SU-DHL-6 (cell line): ENCODE data around the gene IDH2.
A peak's percentile ranks its signal among the peaks of the same experiment; 100 is the strongest.

Experiments used
- H2AFZ ChIP-seq: fragments of 200-600 bp; sonication (generic); 2 replicates; pipeline ENCODE4 v1.6.1; 2014; ENCODE audit warnings: low read depth, mild to moderate bottlenecking, moderate library complexity, mixed read lengths, antibody characterized with exemption, low read length; ENCODE audit not compliant: severe bottlenecking
- H3F3A ChIP-seq: fragments of 200-600 bp; shearing (Covaris generic); 2 replicates; pipeline ENCODE4 v1.6.0; 2016; ENCODE audit warnings: antibody characterized with exemption, mild to moderate bottlenecking; ENCODE audit not compliant: insufficient read depth
- H3K27ac ChIP-seq: fragments of 200-600 bp; sonication (generic); 2 replicates; pipeline ENCODE4 v1.5.1; 2016; ENCODE audit warnings: low read depth, mild to moderate bottlenecking, low read length, moderate library complexity, mixed read lengths
- H3K27me3 ChIP-seq: fragments of 200-600 bp; sonication (generic), shearing (Covaris generic); 2 replicates; pipeline ENCODE4 v1.6.0; 2014; ENCODE audit warnings: mild to moderate bottlenecking, low read length
- H3K36me3 ChIP-seq: fragments of 200-600 bp; sonication (generic); 2 replicates; pipeline ENCODE4 v1.6.1; 2014; ENCODE audit warnings: mild to moderate bottlenecking, low read length, mixed read lengths
- H3K4me2 ChIP-seq: fragments of 300-600, 200-600 bp; shearing (Covaris generic), sonication (generic); 2 replicates; pipeline ENCODE4 v1.6.0; 2014; ENCODE audit warnings: low read length, low read depth, mild to moderate bottlenecking; ENCODE audit not compliant: poor library complexity, severe bottlenecking
- H3K4me3 ChIP-seq: fragments of 200-600 bp; sonication (generic); 2 replicates; pipeline ENCODE4 v1.5.1; 2014; ENCODE audit warnings: antibody characterized with exemption, low read length, mild to moderate bottlenecking, mixed read lengths; ENCODE audit not compliant: insufficient read depth, poor library complexity, severe bottlenecking
- H3K79me2 ChIP-seq: fragments of 200-600 bp; sonication (generic); 2 replicates; pipeline ENCODE4 v1.6.1; 2014; ENCODE audit warnings: mild to moderate bottlenecking, low read length, moderate library complexity; ENCODE audit not compliant: insufficient read depth
- H3K9ac ChIP-seq: fragments of 200-600 bp; sonication (generic); 2 replicates; pipeline ENCODE4 v1.7.0; 2014; ENCODE audit warnings: mild to moderate bottlenecking, low read length
- H3K9me2 ChIP-seq: fragments of 200-600 bp; sonication (generic); replicated peaks from 2 replicates; pipeline ENCODE4 v1.6.1; 2014; ENCODE audit warnings: low read length; ENCODE audit not compliant: insufficient read depth
- H3K9me3 ChIP-seq: fragments of 200-600 bp; sonication (generic); 2 replicates; pipeline ENCODE4 v1.6.1; 2014; ENCODE audit warnings: low read length, mixed read lengths; ENCODE audit not compliant: insufficient read depth
- H4K20me1 ChIP-seq: fragments of 200-600 bp; sonication (generic); 2 replicates; pipeline ENCODE4 v1.6.1; 2014; ENCODE audit warnings: low read depth, mild to moderate bottlenecking, antibody characterized with exemption, low read length, moderate library complexity, mixed read lengths
- EZH2phosphoT487 ChIP-seq: fragments of 200-600 bp; sonication (generic), shearing (Covaris generic); conservative IDR thresholded peaks from 2 replicates; pipeline ENCODE4 v1.6.1; 2018; ENCODE audit warnings: mild to moderate bottlenecking, antibody characterized with exemption, low read length, moderate library complexity, mixed read lengths
- TF ChIP-seq, protein P1 (sequence below): fragments of 200-600 bp; sonication (generic); IDR thresholded peaks from one replicate; pipeline ENCODE4 v1.5.1; 2017; ENCODE audit warnings: antibody characterized with exemption, mild to moderate bottlenecking, low read length, moderate library complexity; ENCODE audit not compliant: insufficient read depth, poor library complexity, severe bottlenecking

The IDH2 gene

DNA sequence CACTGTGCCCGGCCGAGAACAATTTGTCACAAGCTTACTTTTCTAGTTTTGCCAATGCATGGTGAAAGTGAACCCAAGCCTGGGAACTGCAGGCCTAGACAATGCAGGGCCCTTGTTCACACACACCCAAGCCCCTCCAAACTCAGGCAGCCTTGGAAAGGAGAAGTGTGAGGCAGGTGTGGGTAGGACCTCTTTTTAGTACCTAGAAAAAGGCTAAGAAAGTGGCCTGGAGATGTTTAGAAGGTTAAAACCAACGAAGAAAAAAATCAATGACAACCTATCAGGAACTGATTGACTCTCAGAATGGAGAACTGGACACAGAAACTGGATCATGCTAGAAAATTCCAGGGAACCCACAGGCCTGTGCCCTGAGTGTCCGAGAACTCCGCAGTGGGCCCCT is 18.8 kb downstream of the IDH2 start:
- no peaks in the 10 kb centered on the region for H3F3A ChIP-seq
- H2AFZ ChIP-seq = no peak overlapping the region
- H3K4me3 ChIP-seq = no peak overlapping the region
- H3K36me3 ChIP-seq = no peaks in the 10 kb centered on the region
- no peaks in the 10 kb centered on the region for H4K20me1 ChIP-seq
- H3K9ac ChIP-seq = no peak overlapping the region
- H3K9me2 ChIP-seq = no peaks in the 10 kb centered on the region
- TF ChIP-seq EZH2phosphoT487 = no peak
- TF ChIP-seq, protein P1, sequence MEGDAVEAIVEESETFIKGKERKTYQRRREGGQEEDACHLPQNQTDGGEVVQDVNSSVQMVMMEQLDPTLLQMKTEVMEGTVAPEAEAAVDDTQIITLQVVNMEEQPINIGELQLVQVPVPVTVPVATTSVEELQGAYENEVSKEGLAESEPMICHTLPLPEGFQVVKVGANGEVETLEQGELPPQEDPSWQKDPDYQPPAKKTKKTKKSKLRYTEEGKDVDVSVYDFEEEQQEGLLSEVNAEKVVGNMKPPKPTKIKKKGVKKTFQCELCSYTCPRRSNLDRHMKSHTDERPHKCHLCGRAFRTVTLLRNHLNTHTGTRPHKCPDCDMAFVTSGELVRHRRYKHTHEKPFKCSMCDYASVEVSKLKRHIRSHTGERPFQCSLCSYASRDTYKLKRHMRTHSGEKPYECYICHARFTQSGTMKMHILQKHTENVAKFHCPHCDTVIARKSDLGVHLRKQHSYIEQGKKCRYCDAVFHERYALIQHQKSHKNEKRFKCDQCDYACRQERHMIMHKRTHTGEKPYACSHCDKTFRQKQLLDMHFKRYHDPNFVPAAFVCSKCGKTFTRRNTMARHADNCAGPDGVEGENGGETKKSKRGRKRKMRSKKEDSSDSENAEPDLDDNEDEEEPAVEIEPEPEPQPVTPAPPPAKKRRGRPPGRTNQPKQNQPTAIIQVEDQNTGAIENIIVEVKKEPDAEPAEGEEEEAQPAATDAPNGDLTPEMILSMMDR = no peak
- H3K4me2 ChIP-seq = peak overlapping the region; percentile 39
- H3K27ac ChIP-seq = peak overlapping the region; percentile 66
- no peaks in the 10 kb centered on the region for H3K79me2 ChIP-seq
- no peaks in the 10 kb centered on the region for H3K27me3 ChIP-seq
- H3K9me3 ChIP-seq = no peaks in the 10 kb centered on the region

DNA sequence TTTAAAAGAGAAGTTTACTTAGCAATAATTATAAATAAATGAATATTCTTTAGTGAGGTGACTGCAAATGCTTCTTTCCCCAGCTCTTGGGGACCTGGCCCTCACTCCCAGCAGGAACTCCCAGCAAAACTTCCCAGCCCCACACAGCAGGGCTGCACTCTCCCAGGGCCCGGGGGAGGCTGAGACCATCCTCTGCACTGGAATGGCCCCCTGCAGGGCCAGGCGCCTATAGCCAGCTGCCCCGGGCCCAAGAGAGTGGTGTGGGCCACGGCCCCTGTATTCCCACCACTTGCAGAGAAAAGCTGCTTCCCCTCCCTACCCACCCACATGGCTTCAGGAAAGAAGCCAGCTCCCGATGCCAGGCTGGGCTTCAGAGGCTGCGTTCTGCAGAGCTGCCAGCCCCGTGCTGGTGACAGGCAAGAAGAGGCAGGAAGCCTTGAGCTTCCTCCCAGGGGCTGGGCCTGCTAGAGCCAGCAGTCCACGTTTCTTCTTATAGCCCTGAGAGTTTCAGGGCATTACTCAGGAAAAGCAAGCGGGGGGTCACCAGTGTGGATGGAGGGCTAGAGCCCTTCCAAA is 20.0 kb downstream of the IDH2 start:
- Histone ChIP-seq H3K27ac (no peak overlapping the region), H3K79me2 (no peaks in the 10 kb centered on the region), H4K20me1 (no peaks in the 10 kb centered on the region), H3K4me2 (no peak overlapping the region), H3K27me3 (no peaks in the 10 kb centered on the region), H3K9me3 (no peaks in the 10 kb centered on the region), H3K4me3 (no peak overlapping the region), H3K9me2 (no peaks in the 10 kb centered on the region), H2AFZ (no peak overlapping the region), H3K9ac (no peak overlapping the region), H3F3A (no peaks in the 10 kb centered on the region), H3K36me3 (no peaks in the 10 kb centered on the region)
- no peak for TF ChIP-seq EZH2phosphoT487
- TF ChIP-seq, protein P1 = no peak

DNA sequence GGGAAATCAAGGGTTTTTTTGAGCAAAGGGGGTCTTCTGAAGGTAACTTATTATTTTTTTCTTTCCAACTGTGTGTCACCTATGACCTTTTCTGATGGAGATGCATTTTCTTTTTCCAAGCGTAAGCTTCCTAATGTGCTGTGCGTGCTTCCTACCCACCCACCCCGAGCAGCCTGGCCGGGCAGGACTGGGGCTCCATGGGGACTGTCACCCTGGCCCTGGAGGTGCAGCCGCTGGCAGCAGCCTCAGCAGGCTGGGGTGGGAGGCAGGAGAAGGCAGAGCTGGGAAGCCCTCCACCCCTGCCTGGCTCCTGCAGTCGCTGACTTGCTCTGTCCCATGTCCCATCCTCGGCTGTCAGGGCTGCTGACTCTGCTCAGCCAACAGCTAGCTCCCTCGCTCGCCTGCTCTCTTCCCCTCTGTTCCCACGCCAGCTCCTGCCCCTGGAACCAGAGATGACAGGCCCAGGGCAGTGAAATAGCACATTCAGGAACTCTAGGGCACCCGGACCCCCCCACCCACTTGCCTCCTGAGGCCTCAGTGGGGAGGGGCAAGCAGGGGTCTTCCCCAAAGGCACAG is 21.4 kb downstream of the IDH2 start:
- H3K79me2 ChIP-seq = no peaks in the 10 kb centered on the region
- no peak overlapping the region for H2AFZ ChIP-seq
- no peak for TF ChIP-seq EZH2phosphoT487
- H3F3A ChIP-seq = no peaks in the 10 kb centered on the region
- no peak overlapping the region for H3K27ac ChIP-seq
- H4K20me1 ChIP-seq = no peaks in the 10 kb centered on the region
- H3K9me2 ChIP-seq = no peaks in the 10 kb centered on the region
- H3K4me3 ChIP-seq = no peak overlapping the region
- no peaks in the 10 kb centered on the region for H3K9me3 ChIP-seq
- H3K27me3 ChIP-seq = no peaks in the 10 kb centered on the region
- no peak overlapping the region for H3K4me2 ChIP-seq
- H3K9ac ChIP-seq = no peak overlapping the region
- H3K36me3 ChIP-seq = no peaks in the 10 kb centered on the region

DNA sequence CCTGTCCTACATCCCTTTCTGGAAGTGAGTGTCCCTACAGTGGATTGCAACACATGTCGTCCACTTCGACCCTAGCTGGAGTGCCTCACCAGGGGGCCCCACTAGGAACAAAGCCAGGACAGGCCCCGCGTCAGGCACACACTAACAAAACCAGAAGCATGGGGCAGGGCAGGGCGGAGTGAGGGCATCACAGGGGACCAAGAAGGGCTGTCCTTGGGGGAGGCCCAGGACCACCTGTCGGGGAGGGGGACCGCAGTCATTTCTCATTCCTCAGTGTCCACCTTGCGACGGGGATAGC is 21.9 kb downstream of the IDH2 start:
- Histone ChIP-seq H3F3A (no peaks in the 10 kb centered on the region), H3K9me2 (no peaks in the 10 kb centered on the region), H3K36me3 (no peaks in the 10 kb centered on the region), H3K4me3 (no peak overlapping the region), H4K20me1 (no peaks in the 10 kb centered on the region), H3K79me2 (no peaks in the 10 kb centered on the region), H3K9ac (no peak overlapping the region), H2AFZ (no peak overlapping the region), H3K27me3 (no peaks in the 10 kb centered on the region), H3K4me2 (no peak overlapping the region), H3K9me3 (no peaks in the 10 kb centered on the region), H3K27ac (no peak overlapping the region)
- TF ChIP-seq EZH2phosphoT487 = no peak
- TF ChIP-seq, protein P1 = no peak
